K562 (cell line): ENCODE data around the gene TDRD10. TPM values are rescaled to one million over a fixed set of nuclear protein-coding genes. Genes with fewer than 3 reads are reported as not detected.
A peak's percentile ranks its signal among the peaks of the same experiment; 100 is the strongest.

Experiments used
- CBX2 ChIP-seq: fragments of 200-600 bp; sonication (generic); IDR thresholded peaks from one replicate; pipeline ENCODE4 v1.6.1; 2012; ENCODE audit warnings: mild to moderate bottlenecking, low read length, inconsistent platforms; ENCODE audit not compliant: insufficient read depth, poor library complexity, severe bottlenecking
- CREB3 ChIP-seq: fragments of 450-650 bp; conservative IDR thresholded peaks from 2 replicates; pipeline ENCODE4 v1.6.1; 2016; ENCODE audit warnings: missing genetic modification characterization, low read depth, mild to moderate bottlenecking, missing compliant biosample characterization, moderate library complexity
- FOSL1 ChIP-seq: fragments of 200-800 bp; sonication (Bioruptor generic); conservative IDR thresholded peaks from 2 replicates; pipeline ENCODE4 v1.6.1; 2016; ENCODE audit warnings: missing genetic modification characterization, missing compliant biosample characterization
- MTA3 ChIP-seq: fragments of 450-650 bp; formaldehyde crosslinking; IDR thresholded peaks from 2 replicates; pipeline ENCODE4 v1.6.1; 2017; ENCODE audit warnings: mild to moderate bottlenecking, borderline replicate concordance
- TBL1XR1 ChIP-seq, 2 experiments: IDR thresholded peaks; 2 replicates each; pipeline ENCODE4 v1.6.1; 2012; ENCODE audit warnings: improper control_type of control experiment in 2 of 2, low read length in 2 of 2, mild to moderate bottlenecking in 1 of 2
- U2AF2 ChIP-seq: fragments of 200-400 bp; formaldehyde crosslinking; optimal IDR thresholded peaks from 2 replicates; pipeline ENCODE3; 2017; ENCODE audit warnings: low read depth, mild to moderate bottlenecking, low read length
- YY1 ChIP-seq, 3 experiments: IDR thresholded peaks; 2 replicates each; pipeline ENCODE4 v1.6.1; 2011; ENCODE audit warnings: low read length in 2 of 3, mild to moderate bottlenecking in 2 of 3, moderate library complexity in 2 of 3, borderline replicate concordance in 1 of 3, control low read depth in 1 of 3, low read depth in 1 of 3; ENCODE audit not compliant: insufficient read depth in 3 of 3, insufficient replicate concordance in 2 of 3, control insufficient read depth in 1 of 3, insufficient read length in 1 of 3; ENCODE audit errors: extremely low read depth in 1 of 3
- ZNF274 ChIP-seq: IDR thresholded peaks from 2 replicates; pipeline ENCODE4 v1.6.1; 2011; ENCODE audit warnings: low read depth, mild to moderate bottlenecking, low read length, moderate library complexity, borderline replicate concordance
- ZNF584 ChIP-seq: fragments of 200-800 bp; sonication (Bioruptor generic); IDR thresholded peaks from 2 replicates; pipeline ENCODE4 v1.6.1; 2016; ENCODE audit warnings: low read depth, mild to moderate bottlenecking, missing genetic modification characterization, missing compliant biosample characterization
- ZNF780A ChIP-seq: fragments of 250-450 bp; sonication (Bioruptor Pico); IDR thresholded peaks from 2 replicates; pipeline ENCODE4 v1.5.0; 2021; ENCODE audit warnings: mild to moderate bottlenecking
- polyA plus RNA-seq, 8 experiments: library from polyadenylated mRNA; depleted of rRNA in 4 of 8; stranded (reverse) in 5 of 8; unstranded in 3 of 8; fragments of >200 nt; fragmentation: Nextera tagmentation in 2 of 8; fragmentation: Illumina TruSeq in 1 of 8; extraction: Ambion mirVana in 2 of 8; extraction: Trizol in 1 of 8; gene quantifications; 2 replicates each; pipeline versions ENCODE4 v1.2.1 to v1.2.3, GENCODE V29; 2011 to 2014; ENCODE audit warnings: inconsistent platforms in 1 of 8, missing spikeins in 1 of 8
- total RNA-seq, 7 experiments: library from RNA; depleted of rRNA in 6 of 7; stranded (reverse); fragments of >200 nt in 6 of 7; fragmentation: Illumina TruSeq in 2 of 7; extraction: Trizol in 2 of 7; gene quantifications; 2 replicates each; pipeline versions ENCODE4 v1.2.1 to v1.2.3, GENCODE V29; 2011 to 2021; ENCODE audit warnings: low replicate concordance in 1 of 7
- TF ChIP-seq, protein P1 (sequence below): fragments of 200-800 bp; sonication (Bioruptor generic); IDR thresholded peaks from 2 replicates; pipeline ENCODE4 v1.6.1; 2017; ENCODE audit warnings: missing genetic modification characterization, missing compliant biosample characterization
- TF ChIP-seq, protein P2 (sequence below): IDR thresholded peaks from 2 replicates; pipeline ENCODE4 v1.6.1; 2011; ENCODE audit warnings: borderline replicate concordance, low read depth, mild to moderate bottlenecking, moderate library complexity, low read length; ENCODE audit not compliant: insufficient read depth, poor library complexity, severe bottlenecking
- TF ChIP-seq, protein P3 (sequence below): sonication (generic); formaldehyde crosslinking; IDR thresholded peaks from 2 replicates; pipeline ENCODE4 v1.8.1; 2023; ENCODE audit warnings: mild to moderate bottlenecking, missing genetic modification reagents

TDRD10 gene
- total and polyA plus RNA-seq, 9 of the 15 experiments (the other 6 are each of a cell fraction or from before 2014, with no cell fraction given): not detected

DNA sequence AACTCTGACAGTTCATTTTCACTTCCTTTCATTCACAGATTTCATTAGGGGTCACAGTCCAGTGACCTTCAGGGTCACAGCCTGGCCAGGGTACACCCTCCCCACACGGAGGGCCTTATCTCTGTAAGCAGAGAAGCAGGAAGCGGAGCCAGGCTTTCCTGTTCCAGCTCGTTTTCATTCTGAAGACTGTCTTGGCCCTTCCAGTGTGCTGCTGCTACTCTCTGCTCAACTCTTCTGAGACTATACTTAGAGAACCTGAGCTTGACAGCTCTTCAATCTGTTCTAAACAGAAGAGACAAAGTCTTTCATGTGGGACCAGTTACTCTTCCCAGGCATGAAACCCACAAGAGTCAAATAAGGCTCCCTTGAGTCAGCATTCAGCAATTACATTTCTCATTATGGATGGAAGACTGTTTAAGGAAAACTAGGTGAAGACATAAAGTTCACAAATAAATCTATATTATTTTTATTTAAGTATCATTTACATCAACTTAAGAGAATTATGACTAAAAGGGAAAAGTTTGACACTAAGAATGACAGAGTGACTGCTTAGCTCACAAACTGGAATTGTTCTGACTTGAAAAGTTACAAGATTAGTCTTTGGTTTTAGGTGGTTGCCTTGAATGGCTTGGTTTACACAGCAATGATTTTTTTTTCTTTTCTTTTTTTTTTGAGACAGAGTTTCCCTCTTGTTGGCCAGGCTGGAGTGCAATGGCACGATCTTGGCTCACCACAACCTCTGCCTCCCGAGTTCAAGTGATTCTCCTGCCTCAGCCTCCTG, 4.8 kb upstream of the TDRD10 start (continued):
- TF ChIP-seq CREB3 (tag) (no peak), ZNF274 (no peak), YY1 (IDR thresholded peaks at IDR 0.05; ENCODE audit: borderline replicate concordance in 1 of 3, control insufficient read depth in 1 of 3, extremely low read depth in 1 of 3, insufficient read depth in 3 of 3, insufficient read length in 1 of 3, insufficient replicate concordance in 2 of 3, low read depth in 1 of 3, low read length in 2 of 3) (no peak), ZNF780A (CRISPR knock-in tag) (no peak), ZNF584 (CRISPR knock-in tag) (no peak), MTA3 (peak; percentile 35; the same call in 1 of the 2 replicates), TBL1XR1 (IDR thresholded peaks at IDR 0.05; ENCODE audit: low read length in 2 of 2) (peak in 1 of 2 experiments; percentile 65; a peak in 2 of 4 replicates), FOSL1 (tag) (0 out of 2 replicates have a peak, but pooled peaks have one; percentile 17), CBX2 (no peak), U2AF2 (no peak)
- TF ChIP-seq, protein P1, sequence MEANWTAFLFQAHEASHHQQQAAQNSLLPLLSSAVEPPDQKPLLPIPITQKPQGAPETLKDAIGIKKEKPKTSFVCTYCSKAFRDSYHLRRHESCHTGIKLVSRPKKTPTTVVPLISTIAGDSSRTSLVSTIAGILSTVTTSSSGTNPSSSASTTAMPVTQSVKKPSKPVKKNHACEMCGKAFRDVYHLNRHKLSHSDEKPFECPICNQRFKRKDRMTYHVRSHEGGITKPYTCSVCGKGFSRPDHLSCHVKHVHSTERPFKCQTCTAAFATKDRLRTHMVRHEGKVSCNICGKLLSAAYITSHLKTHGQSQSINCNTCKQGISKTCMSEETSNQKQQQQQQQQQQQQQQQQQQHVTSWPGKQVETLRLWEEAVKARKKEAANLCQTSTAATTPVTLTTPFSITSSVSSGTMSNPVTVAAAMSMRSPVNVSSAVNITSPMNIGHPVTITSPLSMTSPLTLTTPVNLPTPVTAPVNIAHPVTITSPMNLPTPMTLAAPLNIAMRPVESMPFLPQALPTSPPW (CRISPR knock-in tag): peak; percentile 85
- TF ChIP-seq, protein P2, sequence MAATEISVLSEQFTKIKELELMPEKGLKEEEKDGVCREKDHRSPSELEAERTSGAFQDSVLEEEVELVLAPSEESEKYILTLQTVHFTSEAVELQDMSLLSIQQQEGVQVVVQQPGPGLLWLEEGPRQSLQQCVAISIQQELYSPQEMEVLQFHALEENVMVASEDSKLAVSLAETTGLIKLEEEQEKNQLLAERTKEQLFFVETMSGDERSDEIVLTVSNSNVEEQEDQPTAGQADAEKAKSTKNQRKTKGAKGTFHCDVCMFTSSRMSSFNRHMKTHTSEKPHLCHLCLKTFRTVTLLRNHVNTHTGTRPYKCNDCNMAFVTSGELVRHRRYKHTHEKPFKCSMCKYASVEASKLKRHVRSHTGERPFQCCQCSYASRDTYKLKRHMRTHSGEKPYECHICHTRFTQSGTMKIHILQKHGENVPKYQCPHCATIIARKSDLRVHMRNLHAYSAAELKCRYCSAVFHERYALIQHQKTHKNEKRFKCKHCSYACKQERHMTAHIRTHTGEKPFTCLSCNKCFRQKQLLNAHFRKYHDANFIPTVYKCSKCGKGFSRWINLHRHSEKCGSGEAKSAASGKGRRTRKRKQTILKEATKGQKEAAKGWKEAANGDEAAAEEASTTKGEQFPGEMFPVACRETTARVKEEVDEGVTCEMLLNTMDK: no peak
- TF ChIP-seq, protein P3, sequence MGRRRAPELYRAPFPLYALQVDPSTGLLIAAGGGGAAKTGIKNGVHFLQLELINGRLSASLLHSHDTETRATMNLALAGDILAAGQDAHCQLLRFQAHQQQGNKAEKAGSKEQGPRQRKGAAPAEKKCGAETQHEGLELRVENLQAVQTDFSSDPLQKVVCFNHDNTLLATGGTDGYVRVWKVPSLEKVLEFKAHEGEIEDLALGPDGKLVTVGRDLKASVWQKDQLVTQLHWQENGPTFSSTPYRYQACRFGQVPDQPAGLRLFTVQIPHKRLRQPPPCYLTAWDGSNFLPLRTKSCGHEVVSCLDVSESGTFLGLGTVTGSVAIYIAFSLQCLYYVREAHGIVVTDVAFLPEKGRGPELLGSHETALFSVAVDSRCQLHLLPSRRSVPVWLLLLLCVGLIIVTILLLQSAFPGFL: no peak
